ENCODE results near the gene EIF5A. TPM values are rescaled to one million over a fixed set of nuclear protein-coding genes. Genes with fewer than 3 reads are reported as not detected.

EIF5A gene
- total and polyA plus RNA-seq, 12 donors, result 110 to 666 (median 342) TPM

GRCh38 chr17:7361906-7362305 lies 54.5 kb downstream of the EIF5A start:
- H3K27me3 ChIP-seq, result no peaks in the 10 kb centered on the region
- TF ChIP-seq POLR2A (IDR thresholded peaks at IDR 0.05) (no peak), CTCF (IDR thresholded peaks at IDR 0.05) (no peak)
- H3K4me1 ChIP-seq (replicated peaks in 1 of 2), result no peaks in the 10 kb centered on the region
- no peak for DNase-seq
- 36 to 65% (median 51%) methylated on average over 3 of the region's 3 CpGs for WGBS, 4 donors
- H3K9me3 ChIP-seq (replicated peaks in 1 of 3), result no peaks in the 10 kb centered on the region
- H3K36me3 ChIP-seq (replicated peaks in 1 of 2), result no peaks in the 10 kb centered on the region
- intact Hi-C loops (cut with DNase I), result no loop called here
- no peak overlapping the region for H3K4me3 ChIP-seq
- H3K27ac ChIP-seq, result no peak overlapping the region

Small RNA genes within 50 kb of the gene (small RNA-seq; reads per million reads assigned to genes)
- gene AC026954.2 (0 reads per million in 2 donors), gene RF00019 (0 reads per million in 2 donors)

Other genes starting within 250 kb of the EIF5A start
Only the 30 nearest of the 32 such genes appear.
- 1 to 10 TPM in 1 of 9 donors, under 1 TPM in 4, not detected in 4; 0.14 to 1.1 (median 0.61) TPM for gene ASGR2, start 192.8 kb upstream of the EIF5A start, total RNA-seq
- 1 to 10 TPM in 2 of 3 donors, under 1 TPM in 1; 0.35 to 1.4 (median 1.2) TPM for gene ASGR2, start 192.8 kb upstream of the EIF5A start, polyA plus RNA-seq
- gene ASGR1, start 128.3 kb upstream of the EIF5A start, total RNA-seq, result 1 to 10 TPM in 6 of 9 donors, under 1 TPM in 1, not detected in 2; 0.63 to 2.7 (median 1.7) TPM
- 1 to 10 TPM in 2 of 3 donors, under 1 TPM in 1; 0.29 to 6.9 (median 5.0) TPM for gene ASGR1, start 128.3 kb upstream of the EIF5A start, polyA plus RNA-seq
- gene DLG4, start 87.8 kb upstream of the EIF5A start, total RNA-seq, result 10 to 100 TPM; 14.1 to 70.2 (median 31.4) TPM
- 100 to 1,000 TPM in 1 of 3 donors, 10 to 100 TPM in 2; 19.1 to 172 (median 29.6) TPM for gene DLG4, start 87.8 kb upstream of the EIF5A start, polyA plus RNA-seq
- 1,000 to 10,000 TPM in 8 of 9 donors, 100 to 1,000 TPM in 1; 961 to 2,378 (median 1,747) TPM for gene ACADVL, start 87.7 kb upstream of the EIF5A start, total RNA-seq
- 1,000 to 10,000 TPM in 2 of 3 donors, 100 to 1,000 TPM in 1; 972 to 6,098 (median 5,777) TPM for gene ACADVL, start 87.7 kb upstream of the EIF5A start, polyA plus RNA-seq
- gene DVL2, start 73.1 kb upstream of the EIF5A start, total RNA-seq, result 10 to 100 TPM; 25.2 to 87.2 (median 44.8) TPM
- gene DVL2, start 73.1 kb upstream of the EIF5A start, polyA plus RNA-seq, result 10 to 100 TPM; 11.8 to 80.9 (median 19.2) TPM
- gene PHF23, start 68.2 kb upstream of the EIF5A start, total RNA-seq, result 100 to 1,000 TPM in 1 of 9 donors, 10 to 100 TPM in 8; 33.5 to 141 (median 66.8) TPM
- gene PHF23, start 68.2 kb upstream of the EIF5A start, polyA plus RNA-seq, result 10 to 100 TPM; 28.0 to 80.3 (median 49.6) TPM
- gene GABARAP, start 65.2 kb upstream of the EIF5A start, total RNA-seq, result 1,000 to 10,000 TPM in 1 of 9 donors, 100 to 1,000 TPM in 8; 195 to 1,049 (median 833) TPM
- 1,000 to 10,000 TPM in 2 of 3 donors, 100 to 1,000 TPM in 1; 694 to 1,285 (median 1,047) TPM for gene GABARAP, start 65.2 kb upstream of the EIF5A start, polyA plus RNA-seq
- gene CTDNEP1, start 55.9 kb upstream of the EIF5A start, total RNA-seq, result 100 to 1,000 TPM in 5 of 9 donors, 10 to 100 TPM in 4; 30.3 to 144 (median 125) TPM
- 100 to 1,000 TPM in 1 of 3 donors, 10 to 100 TPM in 2; 67.9 to 177 (median 84.4) TPM for gene CTDNEP1, start 55.9 kb upstream of the EIF5A start, polyA plus RNA-seq
- gene ELP5, start 55.4 kb upstream of the EIF5A start, total RNA-seq, result 10 to 100 TPM; 28.0 to 82.7 (median 58.8) TPM
- gene ELP5, start 55.4 kb upstream of the EIF5A start, polyA plus RNA-seq, result 10 to 100 TPM; 39.0 to 96.5 (median 77.4) TPM
- 10 to 100 TPM in 4 of 9 donors, 1 to 10 TPM in 5; 2.0 to 35.6 (median 7.0) TPM for gene CLDN7, start 45.1 kb upstream of the EIF5A start, total RNA-seq
- 1 to 10 TPM; 1.6 to 9.7 (median 5.3) TPM for gene CLDN7, start 45.1 kb upstream of the EIF5A start, polyA plus RNA-seq
- 10 to 100 TPM in 4 of 9 donors, 1 to 10 TPM in 5; 1.8 to 30.0 (median 7.8) TPM for gene SLC2A4, start 25.9 kb upstream of the EIF5A start, total RNA-seq
- gene SLC2A4, start 25.9 kb upstream of the EIF5A start, polyA plus RNA-seq, result 10 to 100 TPM in 1 of 3 donors, 1 to 10 TPM in 1, under 1 TPM in 1; 0.75 to 12.7 (median 5.6) TPM
- under 1 TPM in 4 of 9 donors, not detected in 5; 0.06 to 0.28 (median 0.09) TPM for gene YBX2, start 13.0 kb upstream of the EIF5A start, total RNA-seq
- 1 to 10 TPM in 1 of 3 donors, under 1 TPM in 1, not detected in 1; 0.88 to 1.4 TPM for gene YBX2, start 13.0 kb upstream of the EIF5A start, polyA plus RNA-seq
- gene GPS2, start 7.7 kb downstream of the EIF5A start, total RNA-seq, result 100 to 1,000 TPM in 5 of 9 donors, 10 to 100 TPM in 4; 69.1 to 124 (median 100) TPM
- gene GPS2, start 7.7 kb downstream of the EIF5A start, polyA plus RNA-seq, result 100 to 1,000 TPM; 167 to 196 (median 191) TPM
- 10 to 100 TPM; 10.4 to 46.9 (median 25.0) TPM for gene NEURL4, start 21.7 kb downstream of the EIF5A start, total RNA-seq
- gene NEURL4, start 21.7 kb downstream of the EIF5A start, polyA plus RNA-seq, result 100 to 1,000 TPM in 1 of 3 donors, 10 to 100 TPM in 1, 1 to 10 TPM in 1; 8.7 to 111 (median 45.5) TPM
- 10 to 100 TPM in 4 of 9 donors, 1 to 10 TPM in 5; 2.9 to 54.7 (median 9.7) TPM for gene ACAP1, start 28.9 kb downstream of the EIF5A start, total RNA-seq
- gene ACAP1, start 28.9 kb downstream of the EIF5A start, polyA plus RNA-seq, result 10 to 100 TPM in 2 of 3 donors, 1 to 10 TPM in 1; 2.1 to 54.1 (median 21.9) TPM
- gene KCTD11, start 44.5 kb downstream of the EIF5A start, total RNA-seq, result 10 to 100 TPM in 6 of 9 donors, 1 to 10 TPM in 3; 6.8 to 13.8 (median 11.5) TPM
- gene KCTD11, start 44.5 kb downstream of the EIF5A start, polyA plus RNA-seq, result 1 to 10 TPM; 5.2 to 10.0 (median 7.1) TPM
- gene TMEM95, start 47.5 kb downstream of the EIF5A start, total RNA-seq, result not detected
- gene TMEM95, start 47.5 kb downstream of the EIF5A start, polyA plus RNA-seq, result not detected
- gene TNK1, start 73.5 kb downstream of the EIF5A start, total RNA-seq, result 1 to 10 TPM in 7 of 9 donors, under 1 TPM in 2; 0.06 to 8.7 (median 2.1) TPM
- 1 to 10 TPM in 2 of 3 donors, under 1 TPM in 1; 0.13 to 3.9 (median 1.6) TPM for gene TNK1, start 73.5 kb downstream of the EIF5A start, polyA plus RNA-seq
- 10 to 100 TPM in 8 of 9 donors, 1 to 10 TPM in 1; 7.7 to 34.5 (median 27.0) TPM for gene PLSCR3, start 86.9 kb downstream of the EIF5A start, total RNA-seq
- gene PLSCR3, start 86.9 kb downstream of the EIF5A start, polyA plus RNA-seq, result 10 to 100 TPM; 13.2 to 42.5 (median 32.9) TPM
- gene TMEM256, start 96.5 kb downstream of the EIF5A start, total RNA-seq, result 100 to 1,000 TPM in 3 of 9 donors, 10 to 100 TPM in 6; 52.9 to 205 (median 92.4) TPM
- 100 to 1,000 TPM in 2 of 3 donors, 10 to 100 TPM in 1; 48.5 to 334 (median 254) TPM for gene TMEM256, start 96.5 kb downstream of the EIF5A start, polyA plus RNA-seq
- 10 to 100 TPM in 6 of 9 donors, 1 to 10 TPM in 3; 2.8 to 34.8 (median 14.4) TPM for gene NLGN2, start 100.2 kb downstream of the EIF5A start, total RNA-seq
- 10 to 100 TPM in 2 of 3 donors, 1 to 10 TPM in 1; 7.7 to 44.6 (median 28.1) TPM for gene NLGN2, start 100.2 kb downstream of the EIF5A start, polyA plus RNA-seq
- not detected for gene SPEM1, start 112.7 kb downstream of the EIF5A start, total RNA-seq
- not detected for gene SPEM1, start 112.7 kb downstream of the EIF5A start, polyA plus RNA-seq
- not detected for gene SPEM2, start 118.0 kb downstream of the EIF5A start, total RNA-seq
- not detected for gene SPEM2, start 118.0 kb downstream of the EIF5A start, polyA plus RNA-seq
- not detected for gene SPEM3, start 121.2 kb downstream of the EIF5A start, total RNA-seq
- gene SPEM3, start 121.2 kb downstream of the EIF5A start, polyA plus RNA-seq, result not detected
- 10 to 100 TPM in 4 of 9 donors, 1 to 10 TPM in 5; 5.7 to 26.6 (median 8.8) TPM for gene TMEM102, start 127.8 kb downstream of the EIF5A start, total RNA-seq
- 1 to 10 TPM; 2.1 to 8.7 (median 6.6) TPM for gene TMEM102, start 127.8 kb downstream of the EIF5A start, polyA plus RNA-seq
- 10 to 100 TPM; 12.1 to 76.7 (median 23.4) TPM for gene FGF11, start 131.9 kb downstream of the EIF5A start, total RNA-seq
- gene FGF11, start 131.9 kb downstream of the EIF5A start, polyA plus RNA-seq, result 10 to 100 TPM; 10.2 to 33.2 (median 19.2) TPM
- 10 to 100 TPM; 18.7 to 56.3 (median 37.9) TPM for gene CHRNB1, start 137.4 kb downstream of the EIF5A start, total RNA-seq
- 10 to 100 TPM; 32.2 to 40.8 (median 32.9) TPM for gene CHRNB1, start 137.4 kb downstream of the EIF5A start, polyA plus RNA-seq
- gene ZBTB4, start 172.0 kb downstream of the EIF5A start, total RNA-seq, result 100 to 1,000 TPM in 1 of 9 donors, 10 to 100 TPM in 8; 16.6 to 111 (median 75.3) TPM
- 10 to 100 TPM; 30.0 to 59.6 (median 54.6) TPM for gene ZBTB4, start 172.0 kb downstream of the EIF5A start, polyA plus RNA-seq
- gene SLC35G6, start 173.8 kb downstream of the EIF5A start, total RNA-seq, result not detected
- under 1 TPM in 1 of 3 donors, not detected in 2; 0.24 TPM for gene SLC35G6, start 173.8 kb downstream of the EIF5A start, polyA plus RNA-seq
- gene POLR2A, start 176.7 kb downstream of the EIF5A start, total RNA-seq, result 100 to 1,000 TPM in 5 of 9 donors, 10 to 100 TPM in 4; 34.9 to 172 (median 117) TPM
- gene POLR2A, start 176.7 kb downstream of the EIF5A start, polyA plus RNA-seq, result 10 to 100 TPM; 19.3 to 80.4 (median 58.7) TPM

Measured in adrenal gland (tissue), 12 donors.